SK-N-SH treated with all-trans-retinoic acid at 6 μM for 48 hours (cell line): ENCODE data around the gene RIC8B.

Experiments used
- ZFP3 ChIP-seq: fragments of 250-450 bp; sonication (Bioruptor Pico); IDR thresholded peaks from 2 replicates; pipeline ENCODE4 v1.5.0; 2020; ENCODE audit warnings: mild to moderate bottlenecking, moderate library complexity
- TF ChIP-seq, protein P1 (sequence below): fragments of 250-450 bp; sonication (Bioruptor Pico); IDR thresholded peaks from 2 replicates; pipeline ENCODE4 v1.5.1; 2020; ENCODE audit warnings: low read depth, mild to moderate bottlenecking, moderate library complexity

DNA sequence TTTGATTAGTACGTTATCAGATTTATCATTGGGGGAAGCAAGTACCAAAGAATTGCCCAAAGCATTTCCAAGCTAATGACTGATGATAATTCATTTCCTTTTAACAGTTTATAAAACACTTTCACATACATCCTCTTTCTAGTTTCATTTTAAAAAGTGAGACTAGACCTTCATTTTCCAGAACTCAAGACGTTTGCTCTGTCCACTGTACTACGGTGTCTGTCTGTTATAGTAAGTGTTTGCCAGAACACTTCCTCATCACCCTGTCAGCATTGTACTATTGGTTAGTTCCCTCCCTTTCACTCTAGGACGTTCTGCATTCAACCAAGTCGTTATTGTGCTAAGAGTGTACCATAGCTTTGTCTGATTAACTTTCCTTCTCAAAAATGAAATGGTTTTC is 99.5 kb downstream of the RIC8B start:
- no peak for TF ChIP-seq ZFP3 (CRISPR knock-in tag)
- TF ChIP-seq, protein P1, sequence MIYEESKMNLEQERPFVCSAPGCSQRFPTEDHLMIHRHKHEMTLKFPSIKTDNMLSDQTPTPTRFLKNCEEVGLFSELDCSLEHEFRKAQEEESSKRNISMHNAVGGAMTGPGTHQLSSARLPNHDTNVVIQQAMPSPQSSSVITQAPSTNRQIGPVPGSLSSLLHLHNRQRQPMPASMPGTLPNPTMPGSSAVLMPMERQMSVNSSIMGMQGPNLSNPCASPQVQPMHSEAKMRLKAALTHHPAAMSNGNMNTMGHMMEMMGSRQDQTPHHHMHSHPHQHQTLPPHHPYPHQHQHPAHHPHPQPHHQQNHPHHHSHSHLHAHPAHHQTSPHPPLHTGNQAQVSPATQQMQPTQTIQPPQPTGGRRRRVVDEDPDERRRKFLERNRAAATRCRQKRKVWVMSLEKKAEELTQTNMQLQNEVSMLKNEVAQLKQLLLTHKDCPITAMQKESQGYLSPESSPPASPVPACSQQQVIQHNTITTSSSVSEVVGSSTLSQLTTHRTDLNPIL (CRISPR knock-in tag): no peak
